M059J (cell line): Measurements from ENCODE around the gene IQCM. TPM values are rescaled to one million over a fixed set of nuclear protein-coding genes. Genes with fewer than 3 reads are reported as not detected.

Source experiments
- DNase-seq: peaks from one replicate; pipeline ENCODE4 v3.0.0-alpha.2; 2012; ENCODE audit warnings: low read depth
- total RNA-seq: library from RNA; depleted of rRNA; stranded (reverse); fragments of >200 nt; shearing (Covaris generic); gene quantifications from 2 replicates; pipeline ENCODE4 v1.2.3, GENCODE V29; 2014

IQCM gene
- total RNA-seq, 1 experiment from 2014 or later = not detected

DNA sequence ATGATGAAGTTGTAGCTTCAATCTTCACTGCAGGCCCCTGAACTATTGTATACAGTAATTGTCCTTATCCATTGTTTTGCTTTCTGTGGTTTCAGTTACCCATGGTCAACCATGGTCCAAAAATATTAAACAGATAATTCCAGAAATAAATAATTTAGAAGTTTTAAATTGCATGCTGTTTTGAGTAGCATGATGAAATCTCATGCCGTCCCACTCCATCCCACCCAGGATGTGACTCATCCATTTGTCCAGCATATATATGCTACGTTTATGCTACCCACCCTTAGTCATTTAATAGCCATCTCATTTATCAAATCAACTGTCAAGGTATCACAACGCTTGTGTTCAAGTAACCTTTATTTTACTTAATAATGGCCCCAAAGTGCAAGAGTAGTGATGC lies 34.5 kb downstream of the IQCM start:
- DNase-seq = peak; percentile 76

DNA sequence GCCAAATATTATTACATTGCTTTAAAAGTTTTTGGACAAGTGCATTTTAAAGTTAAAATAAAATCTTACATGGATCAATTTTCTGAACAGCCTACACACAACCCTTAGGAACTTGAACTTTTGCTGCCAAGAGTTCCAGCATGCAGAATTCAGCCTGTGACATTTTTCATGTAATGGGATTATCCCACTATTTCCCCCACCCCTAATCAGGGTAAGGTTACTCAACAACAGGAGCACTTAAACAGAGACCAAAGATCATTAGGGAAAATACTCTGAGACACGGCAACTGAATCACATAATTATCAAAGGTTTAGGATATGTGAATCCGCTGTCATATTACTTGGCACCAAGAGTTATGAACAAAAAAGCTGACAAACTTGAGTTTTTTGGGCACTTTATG lies 47.2 kb downstream of the IQCM start:
- DNase-seq = no peak

DNA sequence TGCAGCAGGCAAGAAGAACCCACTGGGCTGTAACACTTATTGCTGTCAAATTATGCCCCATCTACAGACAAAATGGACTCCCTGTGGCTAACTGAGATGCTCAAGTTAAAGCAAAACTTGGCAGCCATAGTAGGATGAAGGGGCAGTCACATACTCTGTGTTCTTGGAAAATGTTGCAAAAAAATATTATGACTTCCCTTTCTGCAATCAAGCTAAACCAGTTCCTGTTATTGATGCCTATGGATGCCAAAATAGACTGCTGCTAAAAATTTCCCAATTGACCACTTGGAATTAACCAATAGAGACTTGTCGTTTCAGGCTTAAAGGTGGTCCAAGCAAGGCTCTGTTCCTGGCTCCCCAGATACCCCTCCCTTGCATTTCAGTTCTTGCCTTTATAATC lies 49.5 kb downstream of the IQCM start:
- DNase-seq = no peak

DNA sequence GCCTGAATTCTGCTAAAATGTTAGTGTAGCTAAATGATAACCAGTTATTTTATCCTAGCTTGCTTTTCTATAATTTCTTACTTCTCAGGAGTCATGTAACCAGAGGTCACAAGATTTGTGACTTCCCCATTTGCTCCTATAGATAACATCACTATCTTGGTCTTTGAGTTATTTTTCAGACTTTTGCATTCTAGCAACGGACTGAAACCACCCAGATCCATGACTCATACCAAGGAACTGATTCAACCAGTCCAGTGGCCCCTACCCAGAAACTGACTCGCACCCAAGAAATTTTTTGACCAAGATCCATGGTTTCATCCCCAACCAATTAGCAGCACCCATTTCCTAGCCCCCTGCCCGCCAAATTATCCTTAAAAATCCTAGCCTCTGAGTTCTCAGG lies 50.0 kb downstream of the IQCM start:
- peak; percentile 79 for DNase-seq

DNA sequence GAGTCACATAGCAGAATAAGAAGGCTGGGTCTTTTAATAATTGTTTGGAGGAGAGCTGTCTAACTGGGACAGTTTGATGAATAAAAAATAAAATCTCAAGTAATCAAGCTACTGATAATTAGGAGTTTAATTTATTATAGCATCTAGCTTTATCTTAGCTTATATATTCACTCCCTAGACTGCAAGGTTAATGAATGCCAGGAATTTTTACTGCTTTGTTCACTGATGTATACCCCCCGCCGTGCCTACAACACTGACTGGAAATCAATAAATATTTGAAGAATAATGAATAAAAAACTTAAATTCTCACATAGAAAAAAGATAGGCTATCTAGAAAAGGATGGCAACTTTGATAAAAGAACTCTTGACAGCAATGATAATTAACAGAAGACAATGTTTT lies 59.7 kb downstream of the IQCM start:
- DNase-seq = no peak

DNA sequence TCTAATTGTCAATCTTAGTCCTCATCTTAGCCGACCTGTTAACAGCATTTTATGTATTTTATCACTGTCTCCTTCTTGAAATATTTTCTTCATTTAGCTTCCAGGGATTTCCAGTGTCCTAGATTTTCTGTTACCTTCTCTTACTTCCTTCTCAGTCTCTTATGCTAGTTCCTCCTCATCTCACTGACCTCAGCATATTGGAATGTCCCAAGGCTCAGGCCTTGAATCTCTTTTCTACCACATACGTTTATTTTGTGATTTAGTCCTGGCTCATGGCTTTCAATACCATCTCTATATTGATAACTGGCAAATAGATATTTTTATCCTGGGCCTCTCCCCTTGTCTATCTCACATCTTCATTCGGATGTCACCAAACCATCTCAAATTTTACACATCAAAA lies 61.1 kb downstream of the IQCM start:
- peak; percentile 54 for DNase-seq

DNA sequence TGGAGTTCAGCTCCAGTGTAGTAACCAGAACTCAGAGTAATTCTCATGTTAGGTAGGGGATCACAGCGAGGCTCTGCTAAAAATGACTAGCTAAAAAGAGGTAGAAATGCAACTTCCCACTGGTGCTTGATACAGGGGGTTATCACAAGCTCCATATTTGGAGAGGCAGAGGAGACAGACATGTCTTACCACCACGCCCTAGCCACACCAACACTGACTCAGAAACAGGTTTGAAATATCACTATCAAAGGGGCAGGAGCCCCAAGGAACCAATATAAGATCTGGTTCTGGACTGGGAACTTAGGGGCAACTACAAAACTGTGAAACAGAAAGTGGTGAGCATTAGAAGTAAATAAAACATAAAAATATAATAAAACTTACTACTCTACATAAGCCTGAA lies 62.9 kb downstream of the IQCM start:
- DNase-seq = no peak

DNA sequence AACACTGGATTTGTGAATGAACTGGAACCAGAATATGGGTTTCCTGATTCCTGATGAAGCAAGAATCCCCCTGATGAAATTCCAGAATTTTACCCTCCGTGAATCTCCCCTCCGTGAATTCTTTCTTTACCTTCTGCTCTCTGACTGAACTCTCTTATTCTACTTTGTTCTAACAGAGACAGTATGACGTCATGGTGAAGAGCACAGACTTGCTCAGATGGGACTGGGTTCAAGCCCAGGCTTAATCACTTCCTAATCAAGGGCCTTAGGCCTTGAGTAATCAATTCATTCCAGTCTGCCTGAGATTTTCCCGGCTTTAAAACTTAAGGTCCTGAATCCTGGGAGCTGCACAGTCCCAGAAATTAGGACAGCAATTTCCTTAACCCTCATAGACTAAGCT lies 64.5 kb downstream of the IQCM start:
- DNase-seq = no peak

DNA sequence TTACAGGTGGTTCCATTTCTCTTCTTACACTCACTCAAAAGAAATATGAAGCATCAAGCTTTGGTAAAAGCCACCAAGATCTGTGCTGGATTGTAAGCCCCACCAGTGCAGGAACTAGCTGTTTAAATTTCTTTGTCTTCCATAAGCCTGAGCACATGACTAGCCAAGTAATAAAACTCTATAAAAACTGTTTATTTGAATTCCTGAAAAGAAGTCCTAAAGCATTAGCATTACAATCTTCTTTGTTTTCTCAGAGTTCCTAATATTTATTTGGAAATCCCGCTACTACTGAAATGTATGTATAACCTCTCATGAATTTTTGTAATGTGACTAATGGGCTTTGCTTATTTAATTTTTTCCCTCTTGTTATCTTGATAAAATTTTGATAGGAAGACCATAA lies 65.9 kb downstream of the IQCM start:
- DNase-seq = no peak

DNA sequence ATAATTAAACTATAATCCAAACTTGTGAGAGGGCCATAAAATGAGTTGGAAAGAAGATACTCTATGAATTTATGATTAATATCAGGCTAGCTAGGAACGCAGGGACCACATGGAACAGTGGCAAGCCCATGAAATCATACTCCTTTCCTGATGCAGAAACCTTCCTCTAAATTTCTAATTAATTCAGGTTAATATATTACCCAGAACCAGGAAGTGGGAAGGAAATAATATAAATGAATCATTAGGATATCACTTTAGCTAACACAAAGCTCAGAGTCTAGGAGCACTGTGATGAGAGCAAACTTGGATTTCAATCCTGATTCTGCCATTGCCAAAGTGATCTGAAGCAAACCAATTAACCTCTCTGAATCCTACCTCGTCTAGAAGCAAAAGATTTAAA lies 68.0 kb downstream of the IQCM start:
- DNase-seq = no peak

DNA sequence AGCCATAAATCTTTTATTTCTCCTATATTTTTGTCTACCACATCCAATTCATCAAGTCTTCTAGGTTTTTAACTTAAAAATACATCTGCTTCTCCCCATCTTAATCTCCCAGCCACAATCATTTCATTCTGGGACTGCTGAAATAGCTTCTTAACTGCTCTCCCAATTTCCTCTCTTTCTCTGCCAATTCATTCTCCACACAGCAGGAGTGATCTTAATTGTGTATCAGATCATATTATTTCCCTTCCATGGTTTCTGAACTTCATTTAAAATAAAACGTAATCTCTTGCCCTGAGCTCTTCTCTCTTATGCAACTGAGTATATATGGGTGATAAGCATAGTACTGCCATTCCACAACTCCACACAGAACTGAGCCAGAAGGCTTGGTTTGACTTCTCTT lies 69.4 kb downstream of the IQCM start:
- DNase-seq = no peak

DNA sequence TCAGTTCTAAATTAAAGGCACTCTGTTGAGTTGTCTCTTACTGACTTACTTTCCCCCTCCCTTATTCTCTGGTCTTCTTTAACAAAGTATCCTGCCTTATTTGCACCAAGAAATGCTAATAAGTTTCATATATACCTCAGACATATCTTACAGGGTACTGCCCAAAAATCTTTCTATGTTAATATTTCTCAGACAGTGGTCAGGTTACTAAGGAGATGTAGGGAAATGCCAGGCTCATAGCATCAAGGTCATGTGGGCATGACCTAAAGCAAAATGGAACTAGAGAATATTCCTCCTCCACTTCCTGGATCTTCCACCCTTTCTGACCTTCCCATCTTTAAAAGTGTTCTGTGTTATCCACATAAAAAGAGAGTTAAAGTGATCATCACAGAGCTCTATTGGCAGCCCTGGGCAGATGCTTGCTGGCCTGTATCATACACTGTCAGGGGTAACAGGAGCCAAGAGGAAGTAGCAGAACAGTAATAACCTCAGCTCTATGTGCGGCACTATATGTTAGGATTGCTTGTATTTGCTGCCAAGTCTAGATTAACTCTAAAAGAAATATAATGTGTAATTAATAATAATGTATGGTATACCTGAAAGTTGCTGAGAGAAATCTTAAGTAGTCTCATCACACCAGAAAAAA lies 74.3 kb downstream of the IQCM start:
- no peak for DNase-seq

DNA sequence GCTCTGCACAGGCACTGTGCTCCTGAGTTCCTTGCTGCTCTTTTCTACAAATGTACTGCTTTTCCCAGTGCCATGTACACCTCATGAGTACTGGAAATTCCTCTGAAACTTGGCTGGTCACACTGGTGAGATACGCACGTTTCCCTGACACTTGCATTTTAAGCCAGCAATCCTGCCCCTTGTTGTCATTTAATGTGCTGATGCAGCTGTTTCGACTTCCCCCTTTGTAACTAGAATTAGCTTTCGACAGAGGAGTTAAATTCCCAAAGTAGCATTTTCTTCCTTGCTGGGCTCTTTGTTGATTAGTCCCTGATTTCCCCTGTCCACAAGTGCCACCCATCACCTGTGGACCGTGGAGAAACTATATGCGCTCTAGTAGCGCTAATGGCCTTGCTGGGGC lies 77.5 kb downstream of the IQCM start:
- no peak for DNase-seq

DNA sequence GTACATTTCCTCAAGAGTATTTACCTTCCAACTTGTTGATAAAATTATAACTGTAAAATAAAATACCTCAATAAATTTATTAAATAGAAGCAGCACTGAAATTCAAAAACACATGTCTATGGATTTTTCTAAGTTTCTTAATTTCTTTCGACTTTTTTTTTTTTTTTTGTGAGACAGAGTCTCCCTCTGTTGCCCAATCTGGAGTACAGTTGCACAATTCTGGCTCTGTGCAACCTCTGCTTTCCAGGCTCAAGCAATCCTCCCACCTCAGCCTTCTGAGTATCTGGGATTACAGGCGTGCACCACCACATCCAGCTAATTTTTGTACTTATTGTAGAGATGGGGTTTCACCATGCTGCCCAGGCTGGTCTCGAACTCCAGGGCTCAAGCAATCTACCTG lies 79.8 kb downstream of the IQCM start:
- DNase-seq = no peak

DNA sequence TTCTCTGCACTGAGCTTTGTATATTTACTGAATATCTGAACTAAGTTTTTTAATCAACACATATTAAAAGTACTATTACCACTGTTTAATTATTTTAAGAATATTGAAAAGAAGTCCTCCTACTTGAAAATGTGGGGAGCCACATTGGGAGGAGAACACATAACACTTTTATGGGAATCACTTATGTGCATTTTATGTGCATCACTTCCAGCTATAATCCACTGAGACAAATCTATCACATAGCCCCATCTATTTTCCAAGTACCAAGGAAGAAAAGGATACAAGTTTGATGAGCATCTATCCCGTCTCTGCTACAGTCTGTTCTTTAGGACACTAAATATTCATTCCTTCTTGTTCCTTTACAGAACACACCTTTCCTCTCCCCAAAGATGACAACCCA lies 87.2 kb downstream of the IQCM start:
- no peak for DNase-seq

DNA sequence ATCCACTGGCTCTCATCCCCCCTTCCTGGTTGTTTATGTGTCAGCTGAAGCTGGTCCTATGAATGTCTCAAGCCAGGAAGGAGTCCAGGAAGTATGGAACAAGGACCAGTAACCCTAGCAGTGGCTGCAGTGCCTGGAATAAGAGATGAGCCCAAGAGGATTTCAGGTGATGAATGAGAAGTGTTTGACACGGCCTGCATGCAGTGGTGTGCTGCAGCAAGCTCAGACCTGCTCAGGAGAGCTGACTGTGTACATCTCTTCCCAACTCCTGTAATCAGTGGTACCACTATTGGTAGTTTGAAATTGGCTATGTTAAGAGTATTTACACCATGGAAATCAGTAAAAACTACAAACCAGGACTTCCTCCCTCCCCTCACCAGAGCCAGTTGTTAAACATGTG lies 88.0 kb downstream of the IQCM start:
- no peak for DNase-seq

DNA sequence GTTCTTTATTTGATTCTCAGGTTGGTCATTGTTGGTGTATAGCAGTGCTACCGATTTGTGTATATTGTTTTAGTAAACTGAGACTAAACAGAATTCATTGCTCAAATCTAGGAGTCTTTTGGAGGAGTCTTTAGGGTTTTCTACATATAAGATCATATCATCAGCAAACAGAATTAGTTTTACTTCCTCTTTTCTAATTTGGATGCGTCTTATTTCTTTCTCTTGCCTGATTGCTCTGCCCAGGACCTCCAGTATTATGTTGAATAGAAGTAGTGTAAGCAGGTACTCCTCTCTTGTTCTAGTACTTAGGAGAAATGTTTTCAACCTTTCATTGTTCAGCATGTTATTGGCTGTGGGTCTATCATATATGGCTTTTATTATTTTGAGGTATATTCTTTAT lies 92.6 kb downstream of the IQCM start:
- no peak for DNase-seq

DNA sequence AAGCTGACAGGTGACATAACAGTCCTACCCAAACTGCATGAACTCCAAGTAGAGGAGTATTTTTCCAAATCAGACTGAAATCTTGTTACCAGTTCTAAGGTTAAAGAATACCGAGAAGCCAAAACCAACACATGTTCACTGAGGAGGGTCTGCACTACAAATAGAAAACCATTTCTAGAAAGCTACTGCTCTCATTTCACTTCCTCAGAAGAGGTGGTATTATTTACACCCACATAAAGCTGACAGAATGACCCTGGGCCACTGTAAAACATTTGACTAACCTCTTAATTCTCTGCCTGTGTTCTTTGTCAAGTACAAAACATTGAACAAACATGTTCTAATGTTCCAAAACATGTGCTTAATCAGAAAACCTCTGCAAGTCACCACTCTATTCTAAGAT lies 95.8 kb downstream of the IQCM start:
- no peak for DNase-seq

DNA sequence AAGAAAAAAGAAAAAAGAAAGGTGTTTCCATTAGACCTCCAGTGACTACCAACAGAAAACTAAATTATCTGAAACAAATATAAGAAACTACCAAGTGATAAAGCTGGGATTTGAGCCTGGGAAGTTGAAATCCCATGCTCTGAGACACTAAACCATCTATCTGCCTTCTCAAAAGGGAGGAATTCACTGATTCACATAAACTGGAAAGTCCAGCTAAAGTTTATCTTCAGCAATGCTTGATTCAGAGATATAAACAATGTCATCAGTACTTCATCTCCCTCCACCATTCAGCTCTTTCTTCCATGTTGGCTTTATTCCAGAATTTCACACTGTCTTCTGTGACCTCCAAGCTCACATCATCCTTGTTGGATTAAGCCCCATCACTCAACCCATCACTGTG lies 96.3 kb downstream of the IQCM start:
- no peak for DNase-seq

DNA sequence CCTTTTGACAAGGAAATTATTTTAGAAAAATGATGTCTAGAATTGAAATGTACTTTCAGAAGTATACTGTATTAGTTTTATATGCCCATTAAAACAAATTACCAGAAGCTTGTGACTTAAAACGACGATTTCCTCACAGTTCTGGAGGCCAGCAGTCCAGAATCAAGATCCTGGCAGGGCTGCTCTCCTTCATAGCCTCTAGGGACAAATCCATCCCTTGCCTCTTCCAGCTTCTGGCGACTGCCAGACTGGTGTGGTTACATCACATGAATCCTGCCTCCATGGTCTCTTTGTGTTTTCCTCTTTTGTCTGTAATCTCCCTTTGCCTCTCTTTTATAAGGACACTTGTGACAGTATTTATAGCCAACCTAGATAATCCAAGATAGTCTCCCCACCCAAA lies 97.1 kb downstream of the IQCM start:
- DNase-seq = no peak

DNA sequence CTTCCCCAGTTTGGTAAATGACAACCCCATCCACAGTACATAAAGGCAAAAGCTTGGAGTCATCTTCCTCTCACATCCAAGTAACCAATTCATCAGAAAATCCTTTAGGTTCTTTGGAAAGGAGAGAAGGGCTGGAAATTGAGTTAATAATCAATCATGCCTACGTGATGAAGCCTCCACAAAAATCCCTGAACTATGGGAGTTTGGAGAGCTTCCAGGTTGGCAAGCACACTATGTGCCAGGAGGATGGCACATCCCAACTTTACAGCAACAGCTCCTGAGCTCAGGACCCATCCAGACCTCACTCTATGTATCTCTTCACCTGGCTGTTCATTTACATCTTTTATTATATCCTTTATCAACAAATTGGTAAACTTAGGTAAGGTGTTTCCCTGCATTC lies 98.9 kb downstream of the IQCM start:
- DNase-seq = no peak

DNA sequence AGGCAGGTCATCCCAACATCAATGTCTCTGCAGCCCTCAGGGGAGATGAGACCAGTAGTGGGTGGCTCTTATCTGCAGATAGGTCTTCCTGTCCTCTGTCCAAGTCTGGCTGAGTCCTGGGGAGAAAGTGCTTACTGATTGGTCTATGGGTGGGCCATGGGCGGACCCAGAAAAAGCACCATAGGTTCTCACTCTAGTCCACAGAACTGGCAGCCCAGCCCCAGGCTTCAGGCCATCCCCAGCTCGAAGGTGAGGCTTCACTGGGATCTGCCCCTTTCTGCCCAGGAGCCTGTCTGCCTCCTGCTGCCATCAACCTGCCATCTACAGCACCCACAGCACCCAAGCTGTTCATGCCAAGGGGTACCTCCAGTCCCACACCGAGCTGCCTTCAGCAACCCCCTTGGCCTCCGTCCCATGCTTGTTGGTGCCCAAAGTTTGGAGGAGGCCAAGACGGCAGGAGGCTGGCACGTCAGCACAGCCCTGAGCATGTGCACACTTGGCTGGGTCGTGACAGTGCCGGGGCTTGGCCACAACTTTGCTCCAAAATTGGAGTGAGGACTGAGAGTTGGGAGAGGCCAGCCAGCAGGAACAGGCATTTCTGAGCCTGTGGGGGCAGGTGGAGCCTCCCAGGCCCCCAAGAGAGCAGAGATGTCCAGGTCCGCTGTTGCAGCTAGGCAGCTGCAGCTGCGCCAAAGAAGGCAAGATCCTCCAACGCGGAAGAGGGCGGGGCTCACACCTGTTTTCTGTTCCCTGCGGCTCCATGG lies 99.6 kb downstream of the IQCM start:
- DNase-seq = no peak

DNA sequence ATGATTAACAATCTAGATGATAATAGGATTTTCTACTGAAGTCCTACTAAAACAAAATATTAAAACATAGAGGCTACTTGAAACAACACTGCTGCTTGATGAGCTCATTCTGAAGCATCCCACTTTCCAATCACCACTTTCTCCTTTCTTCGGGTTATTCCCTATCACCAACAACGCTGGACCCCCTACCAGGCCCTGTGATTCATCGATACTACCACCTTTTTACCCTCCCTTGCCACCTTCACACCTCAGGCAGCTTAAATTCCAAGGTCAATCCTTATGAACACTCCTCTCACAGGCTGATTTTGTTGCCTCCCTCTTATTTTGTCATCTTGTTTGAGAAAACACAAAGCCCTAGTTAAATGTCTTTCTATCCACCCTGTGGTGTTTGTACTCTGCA lies 102.6 kb downstream of the IQCM start:
- no peak for DNase-seq
